Measurements from ENCODE around the gene CPA5.

- no peak for TF ChIP-seq CTCF (IDR thresholded peaks at IDR 0.05; ENCODE audit: borderline replicate concordance, extremely low read depth, low read length, poor library complexity, severe bottlenecking)
- no peak for TF ChIP-seq EZH2 (IDR thresholded peaks at IDR 0.05; ENCODE audit: borderline replicate concordance, low read depth, low read length, severe bottlenecking)
Measured at GRCh38 chr7:130297628-130298543, 46.7 kb upstream of the CPA5 start.
